Measurements from ENCODE around the gene RBM12.

DNA sequence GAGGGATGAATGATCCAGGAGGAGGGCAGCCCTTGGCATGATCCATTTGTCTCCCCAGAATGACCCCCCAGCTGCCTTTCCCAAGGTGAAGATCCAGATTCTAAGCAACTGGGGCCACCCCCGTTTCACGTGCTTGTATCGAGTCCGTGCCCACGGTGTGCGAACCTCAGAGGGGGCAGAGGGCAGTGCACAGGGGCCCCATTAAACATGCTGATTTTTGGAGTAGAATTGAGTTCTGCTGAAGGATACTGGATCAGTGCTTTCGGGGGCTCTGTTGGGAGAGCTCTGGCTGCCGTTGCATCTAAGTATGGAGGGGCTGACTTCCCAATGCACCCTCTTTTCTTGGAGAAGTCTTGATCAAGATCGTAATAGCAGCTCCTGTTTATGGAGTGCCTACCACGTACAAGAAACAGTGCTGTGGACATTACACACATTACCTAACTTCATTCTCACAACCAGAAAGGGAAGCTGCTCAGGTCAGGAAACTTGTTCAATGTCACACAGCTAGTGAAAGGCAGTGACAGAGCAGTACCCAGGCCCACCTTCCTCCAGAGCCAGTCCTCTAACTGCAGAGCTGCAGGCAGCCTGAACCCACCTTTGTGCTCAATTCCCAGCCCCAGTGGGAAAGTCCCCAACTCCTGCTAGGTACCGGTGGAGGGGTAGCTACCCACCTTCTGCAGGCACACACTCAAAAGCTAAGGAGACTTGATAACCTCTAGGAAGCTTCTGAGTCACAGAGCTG is 43.7 kb downstream of the RBM12 start:
- TF ChIP-seq CTCF (optimal IDR thresholded peaks at IDR 0.05 in 1 of 3, IDR thresholded peaks at IDR 0.05 in 1 of 3, conservative IDR thresholded peaks at IDR 0.05 in 1 of 3; ENCODE audit: extremely low read depth in 1 of 3, insufficient read depth in 2 of 3, low read length in 3 of 3): no peak
- TF ChIP-seq EZH2 (IDR thresholded peaks at IDR 0.05; ENCODE audit: low read length): no peak

Data from keratinocyte (primary cell).